ENCODE measurements around the gene SLC9A1.

The SLC9A1 gene

DNA sequence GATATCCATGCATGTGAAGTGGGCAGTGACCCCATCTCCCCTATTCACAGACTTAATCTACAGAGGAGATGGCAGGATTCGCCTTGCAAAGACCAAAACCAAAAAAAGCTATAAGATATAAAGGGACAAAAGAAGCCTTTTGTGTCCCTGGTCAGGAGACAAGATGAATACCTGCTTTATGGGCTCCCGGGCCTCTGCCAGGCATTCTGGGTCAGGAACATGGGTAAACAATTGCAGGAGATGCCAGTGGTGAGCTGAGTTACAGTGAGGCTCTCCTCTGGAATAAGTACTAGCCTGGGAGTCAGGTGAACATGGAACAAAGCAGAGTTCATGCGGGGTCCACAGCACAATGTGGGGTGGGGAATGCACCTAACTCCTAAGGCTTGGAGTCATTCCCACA, 4.7 kb downstream of the SLC9A1 start:
- no peak for DNase-seq

DNA sequence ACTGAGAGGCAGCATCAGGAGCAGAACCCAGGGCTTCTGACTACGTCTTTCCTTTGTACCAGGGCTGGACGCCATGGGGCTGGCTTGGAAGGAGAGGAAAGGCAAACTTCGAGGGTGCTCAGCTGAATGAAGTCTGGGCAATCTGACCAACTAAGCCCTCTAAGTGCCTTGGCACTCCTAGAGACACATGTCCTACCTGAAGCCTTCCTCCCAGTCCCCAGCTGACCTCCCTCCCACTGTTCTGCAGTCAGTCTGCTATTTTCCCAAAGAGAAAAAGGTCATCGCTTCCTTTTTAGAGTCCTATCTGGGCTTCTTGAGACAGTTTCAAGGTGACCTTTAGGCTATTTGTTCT, 5.2 kb downstream of the SLC9A1 start:
- no peak for DNase-seq

DNA sequence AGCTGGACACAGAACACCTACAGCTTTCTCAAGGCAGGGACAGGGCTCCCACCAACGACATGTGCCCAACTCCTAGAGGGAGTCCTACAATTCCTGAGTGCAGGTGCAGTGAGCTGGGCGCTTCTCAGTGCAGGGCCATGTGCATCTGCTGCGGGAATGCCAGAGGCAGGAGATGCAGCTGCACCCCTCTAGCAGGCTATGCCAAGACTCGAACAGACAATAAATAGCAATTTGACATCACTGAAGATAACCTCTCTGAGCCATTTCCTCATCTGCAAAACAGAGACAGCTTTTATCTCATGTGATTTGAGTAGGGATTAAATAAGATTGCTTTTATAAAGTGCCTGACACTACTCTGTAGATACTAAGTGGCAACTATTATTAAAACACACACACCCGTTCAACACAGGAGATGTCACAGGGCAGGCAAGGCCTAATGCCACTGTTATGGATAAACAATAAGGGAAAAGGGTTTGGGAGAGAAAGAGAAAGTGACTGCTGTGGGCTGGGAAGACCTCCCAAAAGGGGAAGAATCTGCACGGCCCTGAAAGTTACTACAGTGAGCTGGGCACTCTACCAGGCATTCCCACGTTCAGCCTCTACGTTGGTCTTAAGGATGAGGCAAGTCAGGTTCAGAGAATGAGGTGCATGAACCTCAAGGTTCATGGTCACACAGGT, 5.7 kb downstream of the SLC9A1 start:
- no peak for DNase-seq

DNA sequence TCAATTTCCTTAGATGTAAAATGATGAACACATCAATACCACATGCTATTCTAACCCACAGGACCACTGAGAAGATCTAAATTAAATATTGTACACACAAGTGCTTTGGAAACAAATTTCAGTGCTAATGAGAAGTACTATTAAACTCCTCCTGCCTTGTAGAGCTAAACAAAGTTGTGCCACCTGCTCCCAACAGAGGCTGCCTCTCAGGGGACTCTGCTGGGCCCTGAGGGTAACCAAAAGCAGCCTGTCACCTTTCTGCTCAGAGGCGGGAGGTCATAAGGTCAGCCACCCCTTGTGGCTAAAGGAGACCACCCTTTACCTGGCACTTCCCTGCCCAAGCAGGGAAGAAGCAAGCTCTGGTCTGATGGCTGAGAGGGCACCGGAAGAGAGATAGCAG, 6.3 kb downstream of the SLC9A1 start:
- no peak for DNase-seq

GRCh38 chr1:27147842-27148518, 6.9 kb downstream of the SLC9A1 start:
- no peak for DNase-seq

DNA sequence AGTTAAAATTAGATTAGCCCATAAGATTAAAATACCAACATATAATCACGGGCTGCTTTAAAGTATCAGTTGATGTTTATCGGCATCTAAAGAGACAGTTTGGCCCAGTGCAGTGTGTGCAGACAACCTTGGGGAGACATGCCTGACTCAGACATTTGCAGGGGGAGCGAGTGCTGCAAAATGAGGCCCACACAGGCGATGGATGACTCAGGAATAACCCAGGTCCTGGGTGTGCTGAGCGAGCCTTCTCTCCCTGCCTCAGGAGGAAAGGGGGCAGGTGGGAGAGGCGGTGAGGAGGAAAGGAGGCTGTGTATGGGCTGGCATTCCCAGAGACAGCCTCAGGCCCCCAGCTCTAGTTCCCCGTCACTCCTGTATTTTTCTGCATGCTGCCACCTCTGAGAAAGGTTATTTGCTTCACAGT, 9.0 kb downstream of the SLC9A1 start:
- DNase-seq = no peak

GRCh38 chr1:27144920-27145661, 9.8 kb downstream of the SLC9A1 start:
- peak; percentile 18 for DNase-seq

DNA sequence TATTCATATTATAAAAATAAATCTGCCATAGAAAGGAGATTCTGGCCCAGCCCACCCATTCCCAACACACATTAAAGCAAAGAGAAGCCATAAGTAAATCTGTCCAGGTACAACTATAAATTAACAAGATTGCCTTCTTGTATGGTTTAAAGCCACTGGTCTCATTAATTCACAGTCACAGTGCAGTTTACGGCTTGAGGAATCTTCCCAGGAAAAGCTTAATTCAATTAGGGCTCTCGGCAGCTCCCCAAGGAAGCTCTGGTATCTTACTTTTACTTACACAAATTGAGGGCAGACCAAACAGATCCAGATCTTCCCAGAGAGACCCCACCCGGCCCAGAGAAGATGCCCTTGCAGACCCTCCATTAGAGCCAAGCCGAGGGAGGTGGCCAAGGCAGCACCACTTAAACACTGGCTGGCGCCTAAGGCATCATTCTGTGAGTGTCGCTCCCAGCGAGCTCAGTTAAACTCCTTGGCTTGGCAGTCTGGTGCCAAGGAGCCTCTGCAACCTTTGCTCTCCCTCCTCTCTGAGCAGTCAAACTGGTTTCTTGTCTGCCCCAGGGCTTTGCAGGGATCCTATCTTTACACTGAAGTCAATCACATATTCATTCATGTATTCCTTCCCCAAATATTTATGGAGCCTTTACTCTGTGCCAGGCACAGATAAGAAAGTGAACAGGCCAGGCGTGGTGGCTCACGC, 10.7 kb downstream of the SLC9A1 start:
- DNase-seq = no peak

DNA sequence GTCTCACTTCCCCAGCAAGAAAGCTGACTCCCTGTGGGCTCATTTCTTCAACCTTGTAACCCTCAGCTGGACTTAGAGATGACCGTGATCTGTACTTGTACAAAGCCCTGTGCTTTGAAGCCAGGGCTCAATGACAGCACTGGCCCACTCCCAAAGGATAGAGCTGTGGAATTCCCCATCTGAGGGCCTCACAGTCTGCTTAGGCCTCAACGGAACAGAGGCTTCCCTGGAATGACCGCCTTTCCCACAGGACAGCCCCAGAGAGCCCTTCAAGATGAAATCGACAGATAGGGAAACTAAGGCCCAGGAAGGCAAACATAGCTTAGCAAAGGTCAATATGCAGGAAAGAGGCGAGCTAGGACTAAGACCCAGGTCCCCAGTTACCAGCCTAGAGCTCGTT, 11.5 kb downstream of the SLC9A1 start:
- DNase-seq = no peak

DNA sequence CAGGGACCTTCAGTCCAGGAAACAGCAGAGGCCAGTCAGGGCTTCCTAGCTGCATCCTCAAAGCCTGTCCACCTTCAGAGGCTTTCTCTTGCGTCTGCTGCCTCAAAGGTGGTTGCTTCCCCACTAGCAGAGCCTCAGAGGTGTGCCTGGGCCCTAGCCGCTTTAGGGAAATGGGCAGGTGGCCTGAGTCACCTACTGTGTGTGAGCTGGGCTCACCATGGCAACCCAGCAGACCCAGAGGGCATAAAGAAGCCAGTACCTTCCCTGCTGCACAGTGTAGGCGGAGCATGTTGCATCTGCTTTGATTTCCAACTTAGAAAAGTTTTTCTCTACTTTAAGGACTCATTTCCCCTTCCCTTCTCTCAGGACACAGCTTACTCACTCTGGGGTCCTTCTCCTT, 12.5 kb downstream of the SLC9A1 start:
- DNase-seq = no peak

DNA sequence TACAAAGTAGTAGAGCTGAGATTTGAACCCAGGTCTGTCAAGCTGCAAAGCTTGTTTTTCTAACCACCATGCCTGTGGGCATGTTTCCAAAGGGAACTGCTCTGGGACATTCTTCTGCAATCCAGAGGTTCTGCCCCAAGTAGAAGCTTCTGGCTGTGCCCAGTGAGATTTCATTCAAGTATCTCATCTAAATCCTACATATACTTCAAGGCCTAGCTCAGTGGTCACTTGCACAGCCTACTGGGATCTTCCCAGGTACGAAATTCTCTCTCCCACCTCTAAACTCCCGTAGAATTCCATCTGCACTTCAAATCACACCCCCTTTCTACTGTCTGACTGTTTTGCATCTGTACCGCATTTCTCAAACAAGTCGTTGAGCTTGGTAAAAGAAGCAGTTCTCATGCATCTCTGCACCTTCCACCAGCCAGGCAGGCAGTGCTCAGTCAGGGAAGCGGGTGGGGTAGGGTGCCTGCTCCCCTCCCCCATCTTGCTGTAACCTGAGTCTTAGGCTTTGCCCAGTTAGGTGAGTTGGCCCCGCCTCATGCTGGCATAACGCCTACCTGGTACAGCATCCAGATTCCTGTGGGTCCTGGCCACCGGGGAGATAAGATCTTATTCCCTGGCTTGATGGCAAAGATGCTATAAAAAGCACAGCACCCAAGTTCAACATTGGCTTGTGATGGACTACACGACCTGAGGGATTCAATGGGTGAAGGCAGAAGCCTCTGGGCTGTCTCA, 13.5 kb downstream of the SLC9A1 start:
- DNase-seq = no peak

DNA sequence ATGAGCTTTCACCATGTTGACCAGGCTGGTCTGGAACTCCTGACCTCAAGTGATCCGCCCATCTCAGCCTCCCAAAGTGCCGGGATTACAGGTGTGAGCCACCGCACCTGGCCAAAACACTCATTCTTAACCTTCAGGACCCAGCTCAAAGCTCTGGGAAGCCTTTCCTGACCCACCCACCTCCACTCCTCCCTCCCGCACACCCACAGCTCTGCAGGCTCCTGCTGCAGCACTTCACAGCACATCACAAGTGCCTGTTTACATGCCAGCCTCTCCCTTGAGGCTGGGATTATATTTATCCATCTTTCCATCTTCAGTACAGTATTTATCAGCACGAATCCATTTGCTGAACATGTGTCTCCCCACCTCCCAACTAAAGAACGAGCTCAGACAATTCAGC, 14.9 kb downstream of the SLC9A1 start:
- DNase-seq = peak; percentile 33

GRCh38 chr1:27138927-27139326, 16.0 kb downstream of the SLC9A1 start:
- no peak for DNase-seq

DNA sequence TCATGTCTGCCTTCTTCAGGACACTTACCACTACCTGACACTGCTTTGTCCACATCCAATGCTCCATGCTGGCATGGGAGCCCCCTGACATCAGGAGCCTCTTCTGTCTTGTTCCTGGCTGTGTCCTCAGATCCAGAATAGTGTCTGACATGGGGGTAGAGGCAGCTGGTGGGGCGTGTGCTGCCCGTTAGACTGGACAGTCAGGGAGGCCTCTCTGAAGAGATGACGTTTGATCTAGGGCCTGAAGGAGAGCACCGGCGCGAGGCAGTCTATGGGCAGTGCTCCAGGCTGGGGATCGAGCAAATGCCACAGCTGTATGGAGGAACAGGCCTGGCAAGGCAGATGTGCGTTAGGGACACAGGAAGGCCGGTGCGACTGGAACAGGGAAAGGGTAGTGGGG, 16.6 kb downstream of the SLC9A1 start:
- DNase-seq = no peak

GRCh38 chr1:27137544-27138075, 17.3 kb downstream of the SLC9A1 start:
- DNase-seq = no peak

DNA sequence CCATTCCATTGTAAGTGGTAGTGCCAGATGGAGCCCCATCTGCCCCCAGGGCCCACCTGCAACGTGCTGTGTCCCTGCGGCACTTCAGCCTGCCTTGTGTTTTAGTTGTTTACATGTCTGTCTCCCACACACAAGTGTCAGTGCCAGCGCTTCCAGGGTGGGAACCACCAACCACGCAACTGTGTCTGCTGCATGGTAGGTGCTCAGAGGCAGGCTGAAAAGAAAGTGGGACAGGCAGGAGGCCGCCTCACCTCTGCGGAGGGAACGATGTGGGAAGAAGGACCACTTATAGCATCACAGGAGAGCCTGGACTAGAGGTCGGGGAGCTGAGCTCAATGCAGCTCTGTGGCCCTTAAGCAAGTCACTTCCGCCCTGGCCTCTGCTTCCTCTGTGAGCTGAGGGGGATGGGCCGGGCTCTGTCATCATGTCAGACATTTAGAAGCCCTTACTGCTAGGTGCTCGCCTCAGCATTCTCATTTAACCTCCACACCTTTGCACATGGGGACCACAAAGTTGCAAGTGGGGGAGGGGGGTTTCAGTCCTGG, 17.9 kb downstream of the SLC9A1 start:
- DNase-seq = peak; percentile 81

DNA sequence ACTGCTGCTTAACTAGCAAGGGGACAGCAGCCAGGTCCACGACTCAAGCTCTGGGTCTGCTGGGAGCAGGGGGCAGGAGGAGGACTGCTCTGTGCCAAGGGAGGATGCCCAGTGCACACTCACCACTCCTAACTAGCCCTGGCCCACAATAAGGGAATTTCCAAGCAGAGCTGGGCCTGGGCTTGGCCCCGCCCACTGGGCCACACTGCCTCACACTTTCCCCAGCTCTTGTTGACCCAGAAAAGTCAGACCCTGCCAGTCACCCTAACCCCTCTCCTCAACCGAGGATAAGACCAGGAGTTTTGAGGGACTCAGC, 18.7 kb downstream of the SLC9A1 start:
- DNase-seq = no peak

DNA sequence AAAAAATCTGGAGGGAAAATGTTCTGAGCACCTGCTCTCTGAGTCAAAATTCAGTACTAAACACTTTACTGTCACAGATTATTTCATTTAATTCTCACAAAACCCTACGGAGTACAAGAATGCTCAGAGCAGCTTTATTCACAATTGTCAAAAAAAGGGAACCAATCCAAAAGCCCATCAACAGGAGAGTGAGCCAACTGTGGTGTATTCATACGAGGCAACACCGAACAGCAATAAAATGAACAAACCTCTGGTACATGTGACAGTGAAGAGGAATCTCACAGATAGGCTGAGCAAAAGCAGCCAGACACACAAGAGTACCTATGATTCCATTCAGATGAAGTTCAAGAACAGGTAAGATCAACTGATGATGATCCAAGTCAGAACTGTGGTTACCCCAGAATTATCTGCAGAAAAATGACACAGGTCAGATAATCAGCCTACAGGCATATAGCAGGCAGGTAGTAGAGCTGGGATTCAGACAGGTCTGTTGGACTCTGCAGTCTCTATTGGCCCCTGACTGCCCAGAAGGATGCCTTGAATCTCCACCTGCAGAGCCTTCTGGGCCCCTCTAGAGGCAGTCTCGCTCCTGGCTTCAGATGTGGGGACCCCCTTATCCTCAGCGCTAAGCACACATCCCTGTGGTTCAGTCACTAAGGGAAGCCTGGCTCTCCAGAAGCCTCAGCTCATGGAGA, 19.2 kb downstream of the SLC9A1 start:
- no peak for DNase-seq

DNA sequence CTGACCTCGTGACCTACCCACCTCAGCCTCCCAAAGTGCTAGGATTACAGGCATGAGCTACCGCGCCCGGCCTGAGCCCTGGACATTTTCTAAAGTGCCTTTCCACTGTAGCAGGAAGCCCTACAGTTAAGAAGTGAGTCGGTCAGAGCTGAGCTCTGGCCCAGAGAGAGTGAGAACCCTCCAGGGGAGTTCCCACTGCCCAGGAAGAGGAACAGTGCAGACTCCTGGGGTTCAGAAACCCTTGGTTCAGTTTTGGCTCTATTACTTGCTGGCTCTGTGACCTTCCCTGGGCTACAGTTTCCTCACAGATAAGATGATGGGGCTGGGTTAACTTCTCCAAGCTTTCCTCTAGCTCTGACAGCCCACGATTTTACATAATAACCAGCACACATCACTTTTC, 20.9 kb downstream of the SLC9A1 start:
- no peak for DNase-seq

DNA sequence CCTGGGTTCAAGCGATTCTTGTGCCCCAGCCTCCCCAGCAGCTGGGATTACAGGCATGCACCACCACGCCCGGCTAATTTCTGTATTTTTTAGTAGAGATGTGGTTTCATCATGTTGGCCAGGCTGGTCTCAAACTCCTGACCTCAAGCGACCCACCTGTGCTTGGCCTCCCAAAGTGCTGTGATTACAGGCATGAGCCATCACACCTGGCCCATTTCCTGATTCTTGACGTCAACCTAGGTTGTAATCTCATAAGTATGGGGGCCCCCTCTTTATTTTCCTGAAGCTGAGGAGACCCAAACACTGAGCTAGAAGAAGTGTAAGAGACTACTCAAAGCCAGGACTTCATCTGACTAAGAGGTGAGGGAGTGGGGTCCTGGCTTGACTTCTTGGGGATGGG, 21.8 kb downstream of the SLC9A1 start:
- no peak for DNase-seq

DNA sequence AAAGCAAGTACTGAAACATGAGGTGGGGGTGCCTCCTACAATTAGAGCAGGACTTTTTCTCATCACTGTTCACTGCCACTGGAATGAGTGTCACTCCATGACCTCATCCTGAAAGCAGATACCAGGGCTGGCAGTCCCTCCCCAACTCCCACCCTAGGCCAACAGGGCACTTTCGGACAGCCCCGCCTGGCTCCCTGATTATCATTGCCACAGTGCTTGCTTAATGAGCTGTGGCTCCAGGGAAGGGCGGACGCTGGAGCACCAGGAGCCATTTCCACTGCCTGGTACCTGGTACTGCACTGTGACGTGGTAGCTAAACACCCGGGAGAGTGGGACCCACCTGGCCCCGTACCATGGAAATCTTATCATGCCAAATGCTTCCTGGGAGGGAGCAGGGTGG, 22.3 kb downstream of the SLC9A1 start:
- DNase-seq = no peak

GRCh38 chr1:27132147-27132546, 22.8 kb downstream of the SLC9A1 start:
- DNase-seq = no peak
